HepG2 (cell line): ENCODE data around the gene ABCB11. TPM values are rescaled to one million over a fixed set of nuclear protein-coding genes. Genes with fewer than 3 reads are reported as not detected.

Experiments
- ATRX ChIP-seq: sonication (generic); formaldehyde crosslinking; IDR thresholded peaks from 2 replicates; pipeline ENCODE4 v1.4.0; 2020; ENCODE audit warnings: missing genetic modification reagents, borderline replicate concordance
- LRRFIP1 ChIP-seq: sonication (generic); formaldehyde crosslinking; conservative IDR thresholded peaks from 2 replicates; pipeline ENCODE4 v1.4.0; 2020; ENCODE audit warnings: missing genetic modification reagents
- NCOR1 ChIP-seq: fragments of 200-600 bp; sonication (generic); IDR thresholded peaks from 2 replicates; pipeline ENCODE4 v1.7.0; 2017; ENCODE audit warnings: antibody characterized with exemption, low read length, borderline replicate concordance
- ZBTB40 ChIP-seq, 2 experiments: fragments of 450-650 bp in 1 of 2; sonication (generic) in 1 of 2; formaldehyde crosslinking in 1 of 2; IDR thresholded peaks; 2 replicates each; pipeline versions ENCODE4 v1.6.1 to v1.8.0; 2016 to 2022; ENCODE audit warnings: antibody characterized with exemption in 1 of 2, mild to moderate bottlenecking in 1 of 2, missing genetic modification reagents in 1 of 2
- ZNF775 ChIP-seq: sonication (generic); formaldehyde crosslinking; IDR thresholded peaks from 2 replicates; pipeline ENCODE4 v1.4.0; 2020; ENCODE audit warnings: missing genetic modification reagents, mild to moderate bottlenecking, moderate library complexity, borderline replicate concordance
- ZNF780A ChIP-seq: sonication (generic); formaldehyde crosslinking; IDR thresholded peaks from 2 replicates; pipeline ENCODE4 v1.8.0; 2022; ENCODE audit warnings: mild to moderate bottlenecking, missing genetic modification reagents, moderate library complexity
- polyA plus RNA-seq, 8 experiments: library from polyadenylated mRNA; depleted of rRNA in 3 of 8; stranded (reverse) in 7 of 8; unstranded in 1 of 8; fragments of >200 nt; fragmentation: Illumina TruSeq in 4 of 8; extraction: Trizol in 4 of 8; gene quantifications; 2 replicates each; pipeline versions ENCODE4 v1.2.1 to v1.2.3, GENCODE V29; 2011 to 2016; ENCODE audit warnings: low read depth in 4 of 8, missing spikeins in 1 of 8, mixed read lengths in 1 of 8; ENCODE audit not compliant: insufficient read depth in 1 of 8
- total RNA-seq, 5 experiments: library from RNA; depleted of rRNA; stranded (reverse); fragments of >200 nt; fragmentation: Illumina TruSeq; extraction: Trizol; gene quantifications; 2 replicates each; pipeline ENCODE4 v1.2.3, GENCODE V29; 2016; ENCODE audit warnings: low read depth in 1 of 5

Gene ABCB11
- total and polyA plus RNA-seq, 2 of the 13 experiments (the other 11 are each of a cell fraction or from before 2014, with no cell fraction given), result not detected

- no peak for TF ChIP-seq ZBTB40 (IDR thresholded peaks at IDR 0.05)
- no peak for TF ChIP-seq ZBTB40 (CRISPR knock-in tag; IDR thresholded peaks at IDR 0.05)
- no peak for TF ChIP-seq ATRX (CRISPR knock-in tag)
- no peak for TF ChIP-seq ZNF780A (CRISPR knock-in tag)
- TF ChIP-seq ZNF775 (CRISPR knock-in tag), result no peak
- no peak for TF ChIP-seq LRRFIP1
- TF ChIP-seq NCOR1, result no peak
Observed at GRCh38 chr2:168976034-168976654, 55.0 kb downstream of the ABCB11 start (continued).
